K562 (cell line): Measurements from ENCODE around the gene MON2. TPM values are rescaled to one million over a fixed set of nuclear protein-coding genes. Genes with fewer than 3 reads are reported as not detected.

Experiments
- ATAC-seq: fragments of 200-7000 bp; cut with Tn5 transposase; 3 replicates; pipeline ENCODE4 v1.9.1; 2020; ENCODE audit warnings: moderate library complexity
- BruUV-seq: library from RNA; stranded (reverse); fragments of 400-500 nt; replicated peaks from 2 replicates; lab custom pipeline; 2021; lab: Mats Ljungman, UMichigan
- CTCF ChIA-PET: fragments of 300-600 bp; formaldehyde crosslinking; extraction: SDS; loops from one replicate; lab custom pipeline; 2021; ENCODE audit warnings: low intra/inter-chr PET ratio; lab: Yijun Ruan, JAX
- POLR2A ChIA-PET: fragments of 300-600, 350-650 bp; sonication (Branson Sonifier 250); formaldehyde crosslinking; extraction: SDS; loops from one replicate; lab custom pipeline; 2021; ENCODE audit warnings: antibody characterized with exemption, inconsistent platforms; lab: Yijun Ruan, JAX
- DNase-seq, 4 experiments: peaks; one replicate each; pipeline versions ENCODE4 v3.0.0 to v3.0.0-alpha.2; 2011 to 2018; ENCODE audit warnings: low spot score in 3 of 4, mixed read lengths in 3 of 4; ENCODE audit errors: extremely low read depth in 1 of 4
- FAIRE-seq: peaks from 2 replicates; lab custom pipeline; 2011; peaks lifted over from hg19 to GRCh38; lab: Jason Lieb, UNC
- H2AFZ ChIP-seq: 2 replicates; pipeline ENCODE4 v1.6.0; 2011; ENCODE audit warnings: low read depth, low read length, control low read depth, inconsistent platforms
- H3K27ac ChIP-seq: fragments of 200-600 bp; 3 replicates; pipeline ENCODE4 v1.8.0; 2011; ENCODE audit warnings: low read depth, mild to moderate bottlenecking, control low read depth, inconsistent platforms, low read length, moderate library complexity, mixed read lengths; ENCODE audit errors: extremely low read depth
- H3K27me3 ChIP-seq, 2 experiments: fragments of 300-600 bp in 1 of 2; 2 replicates in 1 of 2; 3 replicates in 1 of 2; pipeline versions ENCODE4 v1.6.0 to v1.8.0; 2011; ENCODE audit warnings: inconsistent platforms in 2 of 2, low read length in 2 of 2, mild to moderate bottlenecking in 1 of 2, mixed read lengths in 1 of 2, moderate library complexity in 1 of 2; ENCODE audit not compliant: control insufficient read depth in 2 of 2, insufficient read depth in 2 of 2
- H3K36me3 ChIP-seq: fragments of 300-600 bp; 3 replicates; pipeline ENCODE4 v1.8.0; 2011; ENCODE audit warnings: mild to moderate bottlenecking, low read length, inconsistent platforms; ENCODE audit not compliant: control insufficient read depth, insufficient read depth
- H3K4me1 ChIP-seq, 2 experiments: fragments of 200-600 bp in 1 of 2; replicated peaks in 1 of 2; 2 replicates in 1 of 2; 3 replicates in 1 of 2; pipeline versions ENCODE4 v1.5.1 to v1.8.0; 2011; ENCODE audit warnings: inconsistent platforms in 2 of 2, low read length in 2 of 2, mild to moderate bottlenecking in 1 of 2, mixed read lengths in 1 of 2, moderate library complexity in 1 of 2; ENCODE audit not compliant: control insufficient read depth in 2 of 2, insufficient read depth in 2 of 2
- H3K4me2 ChIP-seq: 2 replicates; pipeline ENCODE4 v1.6.1; 2011; ENCODE audit warnings: low read length, control low read depth, inconsistent platforms, mixed read lengths; ENCODE audit not compliant: insufficient read depth
- H3K4me3 ChIP-seq: fragments of 200-600 bp; sonication (generic), shearing (Covaris generic); 2 replicates; pipeline ENCODE4 v1.5.1; 2016; ENCODE audit warnings: control low read depth, inconsistent platforms
- H3K79me2 ChIP-seq: fragments of 200-600 bp; 3 replicates; pipeline ENCODE4 v1.8.0; 2011; ENCODE audit warnings: low read length, inconsistent platforms; ENCODE audit not compliant: control insufficient read depth, insufficient read depth
- H3K9ac ChIP-seq, 2 experiments: 2 replicates each; pipeline versions ENCODE4 v1.6.0 to v1.6.1; 2011; ENCODE audit warnings: low read depth in 2 of 2, low read length in 2 of 2, control low read depth in 1 of 2, inconsistent platforms in 1 of 2, mild to moderate bottlenecking in 1 of 2, mixed read lengths in 1 of 2; ENCODE audit not compliant: insufficient read depth in 1 of 2
- H3K9me1 ChIP-seq: one replicate; pipeline ENCODE4 v1.6.0; 2011; ENCODE audit warnings: inconsistent platforms, mild to moderate bottlenecking, low read length, moderate library complexity; ENCODE audit not compliant: control insufficient read depth, insufficient read depth
- H3K9me3 ChIP-seq: replicated peaks from 2 replicates; pipeline ENCODE4 v1.5.1; 2011; ENCODE audit warnings: low read depth, low read length, inconsistent platforms; ENCODE audit not compliant: control insufficient read depth, insufficient read depth
- H4K20me1 ChIP-seq: replicated peaks from 2 replicates; pipeline ENCODE4 v1.6.1; 2011; ENCODE audit warnings: low read length, inconsistent platforms, mixed read lengths; ENCODE audit not compliant: control insufficient read depth, insufficient read depth
- GTF2E2 ChIP-seq: fragments of 200-800 bp; sonication (Bioruptor generic); IDR thresholded peaks from 2 replicates; pipeline ENCODE4 v1.6.1; 2016; ENCODE audit warnings: missing genetic modification characterization, missing compliant biosample characterization
- HNRNPL ChIP-seq: fragments of 200-400 bp; formaldehyde crosslinking; IDR thresholded peaks from 2 replicates; pipeline ENCODE4 v1.6.1; 2017; ENCODE audit warnings: low read depth, mild to moderate bottlenecking, low read length
- KDM4B ChIP-seq, 2 experiments: fragments of 450-650 bp in 1 of 2; sonication (generic) in 1 of 2; IDR thresholded peaks; 2 replicates each; pipeline ENCODE4 v1.6.1; 2016 to 2017; ENCODE audit warnings: borderline replicate concordance in 2 of 2, antibody characterized with exemption in 1 of 2, low read depth in 1 of 2, mild to moderate bottlenecking in 1 of 2
- NONO ChIP-seq, 2 experiments: fragments of 200-400 bp in 1 of 2; fragments of 450-650 bp in 1 of 2; formaldehyde crosslinking in 1 of 2; IDR thresholded peaks; 2 replicates each; pipeline ENCODE4 v1.6.1; 2017; ENCODE audit warnings: low read depth in 2 of 2, mild to moderate bottlenecking in 2 of 2, moderate library complexity in 2 of 2, low read length in 1 of 2
- RBM17 ChIP-seq: fragments of 200-400 bp; formaldehyde crosslinking; IDR thresholded peaks from 2 replicates; pipeline ENCODE4 v1.6.1; 2017; ENCODE audit warnings: low read depth, mild to moderate bottlenecking, low read length, borderline replicate concordance
- ZC3H4 ChIP-seq: sonication (generic); formaldehyde crosslinking; IDR thresholded peaks from 2 replicates; pipeline ENCODE4 v1.9.0; 2021; ENCODE audit warnings: missing genetic modification reagents, borderline replicate concordance
- ZFP30 ChIP-seq: fragments of 250-450 bp; sonication (Bioruptor Pico); IDR thresholded peaks from 2 replicates; pipeline ENCODE4 v1.8.0; 2022; ENCODE audit warnings: moderate library complexity, mild to moderate bottlenecking, inconsistent platforms, borderline replicate concordance
- ZNF23 ChIP-seq: fragments of 250-450 bp; sonication (Bioruptor Pico); IDR thresholded peaks from 2 replicates; pipeline ENCODE4 v1.4.0; 2020; ENCODE audit warnings: mild to moderate bottlenecking
- ZNF778 ChIP-seq: fragments of 450-650 bp; formaldehyde crosslinking; IDR thresholded peaks from 2 replicates; pipeline ENCODE4 v1.4.0; 2020; ENCODE audit warnings: mild to moderate bottlenecking, moderate library complexity
- ZNF79 ChIP-seq: fragments of 250-450 bp; sonication (Bioruptor Pico); IDR thresholded peaks from 2 replicates; pipeline ENCODE4 v1.4.0; 2020; ENCODE audit warnings: low read depth, mild to moderate bottlenecking, moderate library complexity
- WGBS: fragments of 100-300 bp; shearing (Covaris generic); methylation state at CpG from one replicate; pipeline ENCODE4 v1.1.6; 2016; ENCODE audit warnings: low coverage, mixed read lengths; ENCODE audit not compliant: insufficient coverage; ENCODE audit errors: missing lambda C conversion rate; 5-methylcytosine and 5-hydroxymethylcytosine counted together
- in situ Hi-C: fragments of 300-500 bp; cut with MboI; formaldehyde crosslinking; loops from 4 replicates; pipeline ENCODE4 v1.15.0; 2018; ENCODE audit warnings: inconsistent platforms, mixed read lengths
- intact Hi-C: fragments of 100-400 bp; cut with micrococcal nuclease; formaldehyde crosslinking; loops from 2 replicates; pipeline ENCODE4 v1.14.2; 2022
- polyA plus RNA-seq, 8 experiments: library from polyadenylated mRNA; depleted of rRNA in 4 of 8; stranded (reverse) in 5 of 8; unstranded in 3 of 8; fragments of >200 nt; fragmentation: Nextera tagmentation in 2 of 8; fragmentation: Illumina TruSeq in 1 of 8; extraction: Ambion mirVana in 2 of 8; extraction: Trizol in 1 of 8; gene quantifications; 2 replicates each; pipeline versions ENCODE4 v1.2.1 to v1.2.3, GENCODE V29; 2011 to 2014; ENCODE audit warnings: inconsistent platforms in 1 of 8, missing spikeins in 1 of 8
- total RNA-seq, 7 experiments: library from RNA; depleted of rRNA in 6 of 7; stranded (reverse); fragments of >200 nt in 6 of 7; fragmentation: Illumina TruSeq in 2 of 7; extraction: Trizol in 2 of 7; gene quantifications; 2 replicates each; pipeline versions ENCODE4 v1.2.1 to v1.2.3, GENCODE V29; 2011 to 2021; ENCODE audit warnings: low replicate concordance in 1 of 7
- TF ChIP-seq, protein P1 (sequence below): fragments of 250-450 bp; sonication (Bioruptor Pico); IDR thresholded peaks from 2 replicates; pipeline ENCODE4 v1.5.0; 2022; ENCODE audit warnings: mild to moderate bottlenecking
- TF ChIP-seq, protein P2 (sequence below): fragments of 250-450 bp; sonication (Bioruptor Pico); IDR thresholded peaks from 2 replicates; pipeline ENCODE4 v1.5.0; 2020; ENCODE audit warnings: mild to moderate bottlenecking

The MON2 gene
- total and polyA plus RNA-seq, 9 of the 15 experiments (the other 6 are each of a cell fraction or from before 2014, with no cell fraction given) = 3.6 to 31.6 (median 16.8) TPM

DNA sequence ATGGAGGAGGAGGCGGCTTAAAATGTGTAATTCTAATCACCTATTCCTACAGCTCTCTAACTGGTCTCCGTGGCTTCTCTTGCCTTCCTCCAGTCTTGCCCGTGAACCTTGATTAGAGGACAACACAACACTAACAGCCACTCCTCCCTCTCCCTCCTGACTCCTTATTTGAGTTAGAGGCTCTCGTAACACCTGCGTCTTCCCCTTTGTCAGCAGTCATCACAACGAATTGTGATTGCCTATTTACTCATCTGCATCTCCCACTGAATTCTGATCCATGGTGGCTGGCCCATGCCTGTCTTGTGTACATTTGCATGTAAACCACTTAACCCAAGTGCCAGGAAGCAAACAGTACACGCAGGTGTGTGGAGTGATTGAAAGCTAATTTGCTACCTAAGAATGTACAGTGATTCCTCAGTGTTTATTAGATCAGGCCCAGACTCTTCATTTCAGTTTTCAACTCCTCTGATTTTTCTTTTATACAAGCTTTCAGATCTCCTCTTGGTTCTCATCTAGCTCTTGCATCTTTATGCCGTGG, 154.5 kb downstream of the MON2 start:
- Histone ChIP-seq H3K27ac (no peak overlapping the region), H4K20me1 (no peaks in the 10 kb centered on the region), H3K9me1 (no peaks in the 10 kb centered on the region), H3K4me1 (no peaks in the 10 kb centered on the region; a peak in 1 of 5 replicates), H2AFZ (no peak overlapping the region), H3K9me3 (no peaks in the 10 kb centered on the region), H3K36me3 (no peaks in the 10 kb centered on the region), H3K9ac (no peak overlapping the region), H3K4me2 (no peak overlapping the region), H3K27me3 (peaks cover 4 to 10% of the 10 kb centered on the region in 2 experiments; a peak in 4 of 5 replicates), H3K79me2 (no peaks in the 10 kb centered on the region), H3K4me3 (no peak overlapping the region)
- no peak for TF ChIP-seq ZC3H4
- no peak for TF ChIP-seq HNRNPL
- TF ChIP-seq KDM4B (IDR thresholded peaks at IDR 0.05; ENCODE audit: borderline replicate concordance in 2 of 2, low read depth in 1 of 2) = no peak
- no peak for TF ChIP-seq RBM17
- TF ChIP-seq, protein P1, sequence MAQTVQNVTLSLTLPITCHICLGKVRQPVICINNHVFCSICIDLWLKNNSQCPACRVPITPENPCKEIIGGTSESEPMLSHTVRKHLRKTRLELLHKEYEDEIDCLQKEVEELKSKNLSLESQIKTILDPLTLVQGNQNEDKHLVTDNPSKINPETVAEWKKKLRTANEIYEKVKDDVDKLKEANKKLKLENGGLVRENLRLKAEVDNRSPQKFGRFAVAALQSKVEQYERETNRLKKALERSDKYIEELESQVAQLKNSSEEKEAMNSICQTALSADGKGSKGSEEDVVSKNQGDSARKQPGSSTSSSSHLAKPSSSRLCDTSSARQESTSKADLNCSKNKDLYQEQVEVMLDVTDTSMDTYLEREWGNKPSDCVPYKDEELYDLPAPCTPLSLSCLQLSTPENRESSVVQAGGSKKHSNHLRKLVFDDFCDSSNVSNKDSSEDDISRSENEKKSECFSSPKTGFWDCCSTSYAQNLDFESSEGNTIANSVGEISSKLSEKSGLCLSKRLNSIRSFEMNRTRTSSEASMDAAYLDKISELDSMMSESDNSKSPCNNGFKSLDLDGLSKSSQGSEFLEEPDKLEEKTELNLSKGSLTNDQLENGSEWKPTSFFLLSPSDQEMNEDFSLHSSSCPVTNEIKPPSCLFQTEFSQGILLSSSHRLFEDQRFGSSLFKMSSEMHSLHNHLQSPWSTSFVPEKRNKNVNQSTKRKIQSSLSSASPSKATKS = no peak
- no peak for TF ChIP-seq ZNF79 (CRISPR knock-in tag)
- TF ChIP-seq GTF2E2 (tag) = no peak
- no peak for TF ChIP-seq ZNF23
- no peak for TF ChIP-seq NONO (IDR thresholded peaks at IDR 0.05; ENCODE audit: low read depth in 2 of 2, low read length in 1 of 2)
- TF ChIP-seq ZNF778 (CRISPR knock-in tag) = no peak
- no peak for TF ChIP-seq ZFP30 (CRISPR knock-in tag)
- TF ChIP-seq, protein P2, sequence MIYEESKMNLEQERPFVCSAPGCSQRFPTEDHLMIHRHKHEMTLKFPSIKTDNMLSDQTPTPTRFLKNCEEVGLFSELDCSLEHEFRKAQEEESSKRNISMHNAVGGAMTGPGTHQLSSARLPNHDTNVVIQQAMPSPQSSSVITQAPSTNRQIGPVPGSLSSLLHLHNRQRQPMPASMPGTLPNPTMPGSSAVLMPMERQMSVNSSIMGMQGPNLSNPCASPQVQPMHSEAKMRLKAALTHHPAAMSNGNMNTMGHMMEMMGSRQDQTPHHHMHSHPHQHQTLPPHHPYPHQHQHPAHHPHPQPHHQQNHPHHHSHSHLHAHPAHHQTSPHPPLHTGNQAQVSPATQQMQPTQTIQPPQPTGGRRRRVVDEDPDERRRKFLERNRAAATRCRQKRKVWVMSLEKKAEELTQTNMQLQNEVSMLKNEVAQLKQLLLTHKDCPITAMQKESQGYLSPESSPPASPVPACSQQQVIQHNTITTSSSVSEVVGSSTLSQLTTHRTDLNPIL (CRISPR knock-in tag) = no peak
- in situ Hi-C loops = no loop called here
- DNase-seq = no peak
- ATAC-seq = no peak
- no TSS peak for BruUV-seq
- ChIA-PET CTCF (no interaction called here), POLR2A (interaction anchor here (1.2 to 1.3 kb wide), 2 partner anchors 8 to 51 kb away, joined by 3 read pairs; no protein-coding TSS in a partner anchor)
- intact Hi-C loops = no loop called here
- FAIRE-seq = no peak
- WGBS = 25% methylated on average over 8 of the region's 8 CpGs
